Psoas muscle (tissue), 8 donors: ENCODE results near the gene AOPEP. TPM values are rescaled to one million over a fixed set of nuclear protein-coding genes. Genes with fewer than 3 reads are reported as not detected.
A peak's percentile ranks its signal among the peaks of the same experiment; 100 is the strongest.

Source experiments
- ATAC-seq, 4 donors: fragments of 200-7000 bp; cut with Tn5 transposase; one replicate each; pipeline ENCODE4 v1.9.1; 2020; ENCODE audit warnings: moderate library complexity in 3 of 4, mild to moderate bottlenecking in 2 of 4
- DNase-seq, 2 donors: peaks; one replicate each; pipeline ENCODE4 v3.0.0-alpha.2; 2020
- H3K27ac ChIP-seq: fragments of 200-600 bp; one replicate; pipeline ENCODE4 v1.8.0; 2022
- H3K27me3 ChIP-seq, 3 donors: fragments of 200-600 bp in 1 of 3; one replicate each; pipeline versions ENCODE4 v1.6.1 to v1.8.0; 2013 to 2022; ENCODE audit warnings: low read length in 2 of 3, mild to moderate bottlenecking in 2 of 3, moderate library complexity in 1 of 3; ENCODE audit not compliant: insufficient read depth in 3 of 3
- H3K36me3 ChIP-seq, 2 donors: fragments of 200-600 bp in 1 of 2; one replicate each; pipeline versions ENCODE4 v1.6.1 to v1.8.0; 2013 to 2022; ENCODE audit warnings: low read depth in 1 of 2, mild to moderate bottlenecking in 1 of 2, moderate library complexity in 1 of 2; ENCODE audit not compliant: insufficient read depth in 1 of 2
- H3K4me1 ChIP-seq: fragments of 200-600 bp; one replicate; pipeline ENCODE4 v1.8.0; 2022
- H3K4me3 ChIP-seq: fragments of 200-600 bp; one replicate; pipeline ENCODE4 v1.8.0; 2022; ENCODE audit warnings: mild to moderate bottlenecking
- H3K9me3 ChIP-seq: fragments of 200-600 bp; one replicate; pipeline ENCODE4 v1.8.0; 2022
- WGBS, 3 donors: extraction: QIAGEN DNeasy Blood & Tissue Kit; methylation state at CpG; one replicate each; pipeline versions ENCODE4 v1.1.6 to v1.1.7; 2013; 5-methylcytosine and 5-hydroxymethylcytosine counted together
- intact Hi-C, 2 donors: fragments of 100-400 bp; cut with DNase I; formaldehyde crosslinking; loops; one replicate each; pipeline versions ENCODE4 v1.11.0 to v1.14.2; 2022
- polyA plus RNA-seq, 3 donors: library from polyadenylated mRNA; stranded (reverse); fragments of 200-250 nt; gene quantifications; one replicate each; pipeline ENCODE4 v1.2.3, GENCODE V29; 2013
- total RNA-seq, 4 donors: library from RNA; stranded (reverse); fragmentation: NEBNext Ultra II Directional in 2 of 4; extraction: Animal tissue kit (Norgen Biotek cat#: 25700) in 2 of 4; gene quantifications; one replicate each; pipeline versions ENCODE4 v1.2.1 to v1.2.4, GENCODE V29; 2021 to 2023
- TF ChIP-seq, protein P1 (sequence below): fragments of 200-600 bp; IDR thresholded peaks from one replicate; pipeline ENCODE4 v1.8.0; 2022; ENCODE audit warnings: antibody characterized with exemption
- donor health status: healthy with polysubstance abuse.
- donor health status: DM: no; HTN: no; CAD: no; lungs with moderate emphysema.
- donor health status: Bipolar disorder and iron deficiency.
- donor health status: healthy.
- donor health status: DM: yes; HTN: yes; CAD: no.
- donor health status: DM: no; HTN: no; CAD: no.
- donor health status: DM: no; HTN: no; CAD: no.
- donor health status: DM: yes; HTN: yes; CAD: no.

AOPEP gene
- total and polyA plus RNA-seq, 7 donors: 46.4 to 96.9 (median 78.6) TPM

GRCh38 chr9:94993821-94994165 lies 267.3 kb downstream of the AOPEP start:
- TF ChIP-seq, protein P1, sequence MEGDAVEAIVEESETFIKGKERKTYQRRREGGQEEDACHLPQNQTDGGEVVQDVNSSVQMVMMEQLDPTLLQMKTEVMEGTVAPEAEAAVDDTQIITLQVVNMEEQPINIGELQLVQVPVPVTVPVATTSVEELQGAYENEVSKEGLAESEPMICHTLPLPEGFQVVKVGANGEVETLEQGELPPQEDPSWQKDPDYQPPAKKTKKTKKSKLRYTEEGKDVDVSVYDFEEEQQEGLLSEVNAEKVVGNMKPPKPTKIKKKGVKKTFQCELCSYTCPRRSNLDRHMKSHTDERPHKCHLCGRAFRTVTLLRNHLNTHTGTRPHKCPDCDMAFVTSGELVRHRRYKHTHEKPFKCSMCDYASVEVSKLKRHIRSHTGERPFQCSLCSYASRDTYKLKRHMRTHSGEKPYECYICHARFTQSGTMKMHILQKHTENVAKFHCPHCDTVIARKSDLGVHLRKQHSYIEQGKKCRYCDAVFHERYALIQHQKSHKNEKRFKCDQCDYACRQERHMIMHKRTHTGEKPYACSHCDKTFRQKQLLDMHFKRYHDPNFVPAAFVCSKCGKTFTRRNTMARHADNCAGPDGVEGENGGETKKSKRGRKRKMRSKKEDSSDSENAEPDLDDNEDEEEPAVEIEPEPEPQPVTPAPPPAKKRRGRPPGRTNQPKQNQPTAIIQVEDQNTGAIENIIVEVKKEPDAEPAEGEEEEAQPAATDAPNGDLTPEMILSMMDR: no peak
- Histone ChIP-seq H3K4me1 (peaks cover 13% of the 10 kb centered on the region), H3K4me3 (no peak overlapping the region), H3K27ac (no peak overlapping the region), H3K27me3 (no peaks in the 10 kb centered on the region), H3K36me3 (no peaks in the 10 kb centered on the region), H3K9me3 (no peaks in the 10 kb centered on the region)
- 90 to 97% (median 96%) methylated on average over 7 of the region's 7 CpGs for WGBS, 3 donors
- DNase-seq (no peak), ATAC-seq (no peak)
- intact Hi-C loops: loop anchor here in 1 of 2 donors (5.0 kb wide), 1 partner anchor 41 kb away; no protein-coding TSS in a partner anchor

DNA sequence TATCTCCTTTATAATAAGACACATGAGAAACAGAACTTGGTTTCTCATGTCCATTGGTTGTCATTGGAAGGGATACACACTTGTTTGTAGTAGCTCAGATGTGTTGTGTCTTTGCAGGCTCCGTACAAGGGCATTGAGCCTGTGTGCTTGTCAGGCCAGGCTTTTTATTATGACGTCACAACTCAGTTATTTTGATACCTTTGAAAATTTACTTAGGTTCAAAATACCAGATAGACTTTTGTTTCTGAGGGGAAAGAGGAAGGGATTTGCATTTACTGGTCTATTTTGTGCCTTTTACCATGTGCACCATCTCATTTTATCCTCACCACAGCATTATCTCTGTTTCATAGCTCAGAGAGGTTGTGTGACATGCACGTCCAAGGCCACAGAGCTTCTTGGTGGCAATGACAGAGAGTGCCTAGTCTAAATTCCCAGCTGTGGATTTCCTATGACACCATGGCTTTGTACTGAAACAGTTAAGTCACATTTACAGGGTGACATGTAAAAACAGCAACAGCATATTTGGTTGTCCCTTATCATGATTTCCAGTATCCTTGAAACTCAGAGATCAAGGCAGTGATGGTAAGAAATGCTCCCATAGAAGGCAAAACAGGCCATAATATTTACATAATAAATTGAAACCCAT lies 268.7 kb downstream of the AOPEP start:
- Histone ChIP-seq H3K27ac (peak overlapping the region; percentile 27), H3K27me3 (no peaks in the 10 kb centered on the region), H3K9me3 (no peaks in the 10 kb centered on the region), H3K4me3 (no peak overlapping the region), H3K36me3 (no peaks in the 10 kb centered on the region), H3K4me1 (peaks cover 13% of the 10 kb centered on the region)
- ATAC-seq (peak in 2 of 4 donors; percentile 19 to 37), DNase-seq (no peak)
- 57 to 80% (median 70%) methylated on average over 3 of the region's 3 CpGs for WGBS, 3 donors
- intact Hi-C loops: loop anchor here in 1 of 2 donors (5.0 kb wide), 1 partner anchor 43 kb away; no protein-coding TSS in a partner anchor
- TF ChIP-seq, protein P1: no peak

DNA sequence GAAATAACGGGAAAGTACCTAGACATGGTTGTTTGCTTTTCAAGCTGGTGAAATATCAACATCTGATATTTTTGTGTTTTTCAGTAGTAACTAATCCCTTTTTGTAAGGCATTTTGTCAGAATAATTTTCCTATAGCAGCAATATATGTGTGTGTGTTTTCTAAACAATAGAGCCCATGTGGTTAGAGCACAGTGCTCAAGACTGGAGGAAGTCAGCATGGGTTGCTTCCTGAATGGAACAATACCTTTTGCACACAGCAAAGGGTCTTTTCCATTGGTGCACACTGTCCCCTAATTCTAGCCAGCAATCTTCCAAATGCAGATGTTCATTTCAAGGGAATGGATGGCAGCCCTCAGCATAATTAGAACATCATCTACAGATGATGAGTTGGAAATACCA lies 270.1 kb downstream of the AOPEP start:
- ATAC-seq: peak in 1 of 4 donors; percentile 34
- 52 to 69% (median 68%) methylated on average over 1 of the region's 1 CpG for WGBS, 3 donors
- intact Hi-C loops: loop anchor here in 1 of 2 donors (5.0 kb wide), 1 partner anchor 44 kb away; no protein-coding TSS in a partner anchor

DNA sequence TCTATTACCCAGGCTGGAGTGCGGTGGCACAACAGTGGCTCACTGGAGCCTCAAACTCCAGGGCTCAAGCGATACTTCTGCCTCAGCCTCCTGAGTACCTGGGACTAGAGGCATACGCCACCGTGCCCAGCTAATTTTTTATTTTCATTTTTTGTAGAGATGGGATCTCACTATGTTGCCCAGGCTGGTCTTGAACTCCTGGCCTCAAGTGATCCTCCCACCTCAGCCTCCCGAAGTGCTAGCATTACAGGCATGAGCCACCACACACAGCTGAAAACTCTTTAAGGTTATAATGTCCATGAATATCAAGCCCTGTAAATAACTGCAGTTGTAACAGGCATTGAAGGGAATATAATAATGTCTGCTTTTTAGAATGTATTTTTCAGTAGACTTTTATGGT lies 271.2 kb downstream of the AOPEP start:
- TF ChIP-seq, protein P1: no peak
- no peak for DNase-seq
- H3K36me3 ChIP-seq: no peaks in the 10 kb centered on the region
- no peak overlapping the region for H3K4me3 ChIP-seq
- no peaks in the 10 kb centered on the region for H3K27me3 ChIP-seq
- ATAC-seq: no peak
- H3K27ac ChIP-seq: no peak overlapping the region
- no peaks in the 10 kb centered on the region for H3K9me3 ChIP-seq
- intact Hi-C loops: loop anchor here in 1 of 2 donors (5.0 kb wide), 1 partner anchor 45 kb away; no protein-coding TSS in a partner anchor
- WGBS, 3 donors: 98 to 99% (median 99%) methylated on average over 5 of the region's 5 CpGs
- peaks cover 13% of the 10 kb centered on the region for H3K4me1 ChIP-seq

More for the DNA sequence above, 270.1 kb downstream of the AOPEP start:
- TF ChIP-seq, protein P1: no peak
- H3K9me3 ChIP-seq: no peaks in the 10 kb centered on the region
- no peaks in the 10 kb centered on the region for H3K27me3 ChIP-seq
- no peak overlapping the region for H3K4me3 ChIP-seq
- peak overlapping the region; percentile 27 for H3K27ac ChIP-seq
- no peak for DNase-seq
- H3K4me1 ChIP-seq: peaks cover 13% of the 10 kb centered on the region
- no peaks in the 10 kb centered on the region for H3K36me3 ChIP-seq
